Measurements from ENCODE around the gene DAP.
"Not testable (repeated sequence)": the region's sequence is repeated elsewhere in the genome, so short reads cannot be mapped to it uniquely, and the experiment has no call there.

The DAP gene

DNA sequence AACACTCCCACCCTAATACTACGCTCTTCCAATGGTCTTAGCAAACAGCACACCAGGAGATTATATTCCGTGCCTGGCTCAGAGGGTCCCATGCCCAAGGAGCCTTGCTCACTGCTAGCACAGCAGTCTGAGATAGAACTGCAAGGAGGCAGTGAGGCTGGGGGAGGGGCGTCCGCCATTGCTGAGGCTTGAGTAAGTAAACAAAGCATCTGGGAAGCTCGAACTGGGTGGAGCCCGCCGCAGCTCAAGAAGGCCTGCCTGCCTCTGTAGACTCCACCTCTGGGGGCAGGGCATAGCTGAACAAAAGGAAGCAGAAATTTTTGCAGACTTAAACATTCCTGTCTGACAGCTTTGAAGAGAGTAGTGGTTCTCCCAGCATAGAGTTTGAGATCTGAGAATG, 19.2 kb upstream of the DAP start:
- not testable (repeated sequence) for H3K4me1 ChIP-seq (ENCODE audit: control insufficient read depth, insufficient read depth, low read length); H3K4me3 ChIP-seq (ENCODE audit: low read depth, low read length); H3K27me3 ChIP-seq (ENCODE audit: control insufficient read depth, insufficient read depth, low read length)

GRCh38 chr5:10779592-10779991, 18.6 kb upstream of the DAP start:
- H3K4me1 ChIP-seq (ENCODE audit: control insufficient read depth, insufficient read depth, low read length), result no peaks in the 10 kb centered on the region
- H3K36me3 ChIP-seq (ENCODE audit: control insufficient read depth, insufficient read depth, low read length), result no peaks in the 10 kb centered on the region
- H3K9me3 ChIP-seq (ENCODE audit: control insufficient read depth, insufficient read depth, low read length), result no peaks in the 10 kb centered on the region
- H3K27me3 ChIP-seq (ENCODE audit: control insufficient read depth, insufficient read depth, low read length), result no peaks in the 10 kb centered on the region
- no peak overlapping the region for H3K9ac ChIP-seq (ENCODE audit: low read depth, low read length)
- no peak overlapping the region for H3K4me3 ChIP-seq (ENCODE audit: low read depth, low read length)

More for the DNA sequence above, 19.2 kb upstream of the DAP start:
- not testable (repeated sequence) for H3K36me3 ChIP-seq (ENCODE audit: control insufficient read depth, insufficient read depth, low read length); H3K9ac ChIP-seq (ENCODE audit: low read depth, low read length); H3K9me3 ChIP-seq (ENCODE audit: control insufficient read depth, insufficient read depth, low read length)

DNA sequence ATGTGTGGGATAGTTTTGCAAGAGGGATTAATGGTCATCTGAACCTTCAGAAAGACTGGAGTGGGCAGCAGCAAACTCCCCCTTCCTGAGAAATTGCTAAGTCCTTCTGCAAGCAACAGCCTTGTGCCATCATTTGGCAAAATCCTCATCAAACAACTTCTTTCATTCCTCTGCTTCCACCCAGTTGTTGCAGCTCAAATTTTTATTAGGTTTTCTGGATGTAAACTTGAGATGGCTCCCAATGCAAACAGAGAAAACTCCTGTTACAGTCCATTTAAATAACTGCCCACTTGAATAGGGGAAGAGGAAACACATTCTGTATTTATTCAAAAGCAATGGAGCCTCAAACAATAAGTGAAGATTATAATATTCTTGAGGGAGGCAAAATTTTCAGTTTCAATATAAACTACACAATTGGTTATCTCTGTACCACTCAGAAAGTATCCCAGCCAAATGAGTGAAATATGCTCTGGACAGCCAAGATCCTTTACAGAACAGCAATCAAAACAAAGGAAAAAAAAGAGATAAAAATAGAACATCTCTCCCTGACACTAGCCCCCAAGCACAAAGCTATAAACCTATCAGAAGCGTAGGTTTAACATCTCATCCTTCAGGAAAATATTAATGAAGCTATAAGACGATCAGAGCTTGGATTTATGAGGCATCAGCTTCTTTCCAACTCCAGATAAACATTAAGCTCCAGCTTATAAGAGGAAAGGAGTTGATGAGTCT, 17.3 kb upstream of the DAP start:
- H3K4me1 ChIP-seq (ENCODE audit: control insufficient read depth, insufficient read depth, low read length), result no peaks in the 10 kb centered on the region
- no peak overlapping the region for H3K9ac ChIP-seq (ENCODE audit: low read depth, low read length)
- no peaks in the 10 kb centered on the region for H3K36me3 ChIP-seq (ENCODE audit: control insufficient read depth, insufficient read depth, low read length)
- H3K27me3 ChIP-seq (ENCODE audit: control insufficient read depth, insufficient read depth, low read length), result no peaks in the 10 kb centered on the region
- no peak overlapping the region for H3K4me3 ChIP-seq (ENCODE audit: low read depth, low read length)
- no peaks in the 10 kb centered on the region for H3K9me3 ChIP-seq (ENCODE audit: control insufficient read depth, insufficient read depth, low read length)

GRCh38 chr5:10775646-10776045, 14.6 kb upstream of the DAP start:
- Histone ChIP-seq H3K4me3 (ENCODE audit: low read depth, low read length) (no peak overlapping the region), H3K4me1 (ENCODE audit: control insufficient read depth, insufficient read depth, low read length) (no peaks in the 10 kb centered on the region), H3K27me3 (ENCODE audit: control insufficient read depth, insufficient read depth, low read length) (no peaks in the 10 kb centered on the region), H3K9ac (ENCODE audit: low read depth, low read length) (no peak overlapping the region), H3K36me3 (ENCODE audit: control insufficient read depth, insufficient read depth, low read length) (no peaks in the 10 kb centered on the region), H3K9me3 (ENCODE audit: control insufficient read depth, insufficient read depth, low read length) (no peaks in the 10 kb centered on the region)

DNA sequence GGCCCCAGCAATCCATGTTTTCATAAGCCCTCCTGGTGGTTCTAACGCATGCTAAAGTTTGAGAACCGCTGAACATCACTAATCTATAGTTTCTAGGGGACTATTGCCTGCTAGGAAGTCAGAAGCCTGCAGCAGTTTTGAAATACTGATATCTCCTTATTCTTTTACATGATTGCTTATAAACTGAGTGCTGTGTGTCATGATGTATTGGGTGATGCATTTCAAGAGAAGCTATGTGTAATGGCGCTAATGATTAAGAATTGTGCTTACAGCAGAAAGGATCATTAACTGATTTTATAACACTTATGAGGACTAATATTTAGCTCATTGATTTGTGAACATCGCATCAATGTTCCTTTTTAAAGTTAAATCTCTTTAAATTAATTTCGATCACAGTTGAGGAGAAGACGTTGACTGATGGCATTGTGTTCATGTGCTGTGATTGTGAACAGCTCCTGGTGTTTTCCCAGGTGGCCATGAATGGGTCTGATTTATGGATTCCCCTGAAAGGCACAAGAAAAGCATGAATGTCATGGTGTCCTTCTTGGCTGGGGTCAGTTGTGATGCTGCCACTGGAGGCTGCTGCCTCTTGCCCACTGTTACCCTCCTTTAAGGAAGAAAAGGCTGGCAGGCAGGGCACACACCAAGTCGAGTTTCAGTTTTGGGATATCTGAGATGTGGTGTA, 12.0 kb upstream of the DAP start:
- Histone ChIP-seq H3K4me3 (ENCODE audit: low read depth, low read length) (no peak overlapping the region), H3K27me3 (ENCODE audit: control insufficient read depth, insufficient read depth, low read length) (no peaks in the 10 kb centered on the region), H3K9me3 (ENCODE audit: control insufficient read depth, insufficient read depth, low read length) (no peaks in the 10 kb centered on the region), H3K9ac (ENCODE audit: low read depth, low read length) (no peak overlapping the region), H3K36me3 (ENCODE audit: control insufficient read depth, insufficient read depth, low read length) (no peaks in the 10 kb centered on the region), H3K4me1 (ENCODE audit: control insufficient read depth, insufficient read depth, low read length) (no peaks in the 10 kb centered on the region)

- Histone ChIP-seq H3K27me3 (ENCODE audit: control insufficient read depth, insufficient read depth, low read length) (peaks cover 7% of the 10 kb centered on the region), H3K9ac (ENCODE audit: low read depth, low read length) (no peak overlapping the region), H3K4me3 (ENCODE audit: low read depth, low read length) (no peak overlapping the region), H3K4me1 (ENCODE audit: control insufficient read depth, insufficient read depth, low read length) (no peaks in the 10 kb centered on the region), H3K36me3 (ENCODE audit: control insufficient read depth, insufficient read depth, low read length) (no peaks in the 10 kb centered on the region), H3K9me3 (ENCODE audit: control insufficient read depth, insufficient read depth, low read length) (no peaks in the 10 kb centered on the region)
Observed at GRCh38 chr5:10768328-10768899, 7.4 kb upstream of the DAP start.

DNA sequence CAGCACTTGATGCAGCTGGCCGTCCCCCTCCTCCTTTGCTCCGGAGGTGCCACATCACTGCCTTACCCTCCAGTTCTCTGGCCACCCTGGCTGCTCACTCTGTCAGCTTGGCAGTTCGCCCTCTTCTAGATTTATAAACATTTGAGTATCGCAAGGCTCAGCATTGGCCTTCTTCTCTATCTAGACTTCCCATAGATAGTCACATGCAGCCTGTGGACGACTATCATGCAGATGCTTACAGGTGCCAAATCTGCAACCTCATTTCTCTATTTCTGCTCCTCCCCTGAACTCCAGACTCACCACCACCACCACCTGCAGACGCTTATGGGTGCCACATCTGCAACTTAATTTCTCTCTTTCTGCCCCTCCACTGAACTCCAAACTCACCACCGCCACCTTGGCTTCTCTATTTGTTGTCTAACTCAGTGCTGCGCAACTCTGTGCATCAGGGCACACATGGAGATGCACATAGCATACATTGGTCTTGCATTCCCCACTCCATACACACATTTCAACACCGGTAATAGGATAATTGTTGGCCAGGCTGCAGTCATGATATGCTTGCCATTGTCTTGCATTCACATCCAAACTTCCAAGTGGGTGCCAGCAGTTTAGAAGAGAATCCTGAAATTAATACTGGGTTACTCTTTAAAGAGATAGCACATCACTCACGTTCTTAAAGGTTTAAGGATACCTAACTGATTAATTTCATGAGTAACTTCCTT, 1.9 kb upstream of the DAP start:
- Histone ChIP-seq H3K4me3 (ENCODE audit: low read depth, low read length) (no peak overlapping the region), H3K4me1 (ENCODE audit: control insufficient read depth, insufficient read depth, low read length) (peaks cover 9% of the 10 kb centered on the region), H3K36me3 (ENCODE audit: control insufficient read depth, insufficient read depth, low read length) (no peaks in the 10 kb centered on the region), H3K9ac (ENCODE audit: low read depth, low read length) (no peak overlapping the region), H3K27me3 (ENCODE audit: control insufficient read depth, insufficient read depth, low read length) (peaks cover 16% of the 10 kb centered on the region), H3K9me3 (ENCODE audit: control insufficient read depth, insufficient read depth, low read length) (no peaks in the 10 kb centered on the region)

- Histone ChIP-seq H3K27me3 (ENCODE audit: control insufficient read depth, insufficient read depth, low read length) (peaks cover 16% of the 10 kb centered on the region), H3K36me3 (ENCODE audit: control insufficient read depth, insufficient read depth, low read length) (no peaks in the 10 kb centered on the region), H3K4me1 (ENCODE audit: control insufficient read depth, insufficient read depth, low read length) (peaks cover 9% of the 10 kb centered on the region), H3K9ac (ENCODE audit: low read depth, low read length) (peak overlapping the region; percentile 68), H3K9me3 (ENCODE audit: control insufficient read depth, insufficient read depth, low read length) (no peaks in the 10 kb centered on the region), H3K4me3 (ENCODE audit: low read depth, low read length) (peak overlapping the region; percentile 75)
Observed at GRCh38 chr5:10761933-10762775, 1.1 kb upstream of the DAP start.

GRCh38 chr5:10760921-10761184, 181 bp downstream of the DAP start:
- Histone ChIP-seq H3K27me3 (ENCODE audit: control insufficient read depth, insufficient read depth, low read length) (peaks cover 16% of the 10 kb centered on the region), H3K4me3 (ENCODE audit: low read depth, low read length) (peak overlapping the region; percentile 70), H3K9me3 (ENCODE audit: control insufficient read depth, insufficient read depth, low read length) (no peaks in the 10 kb centered on the region), H3K9ac (ENCODE audit: low read depth, low read length) (no peak overlapping the region), H3K4me1 (ENCODE audit: control insufficient read depth, insufficient read depth, low read length) (peaks cover 9% of the 10 kb centered on the region), H3K36me3 (ENCODE audit: control insufficient read depth, insufficient read depth, low read length) (no peaks in the 10 kb centered on the region)

- H3K9me3 ChIP-seq (ENCODE audit: control insufficient read depth, insufficient read depth, low read length), result no peaks in the 10 kb centered on the region
- H3K9ac ChIP-seq (ENCODE audit: low read depth, low read length), result peak overlapping the region; percentile 66
- peak overlapping the region; percentile 70 for H3K4me3 ChIP-seq (ENCODE audit: low read depth, low read length)
- no peaks in the 10 kb centered on the region for H3K36me3 ChIP-seq (ENCODE audit: control insufficient read depth, insufficient read depth, low read length)
- H3K27me3 ChIP-seq (ENCODE audit: control insufficient read depth, insufficient read depth, low read length), result peaks cover 16% of the 10 kb centered on the region
- H3K4me1 ChIP-seq (ENCODE audit: control insufficient read depth, insufficient read depth, low read length), result peaks cover 9% of the 10 kb centered on the region
Observed at GRCh38 chr5:10760096-10760920, 726 bp downstream of the DAP start.

GRCh38 chr5:10759111-10759510, 1.9 kb downstream of the DAP start:
- no peaks in the 10 kb centered on the region for H3K36me3 ChIP-seq (ENCODE audit: control insufficient read depth, insufficient read depth, low read length)

More at GRCh38 chr5:10759111-10759510, 1.9 kb downstream of the DAP start:
- no peak overlapping the region for H3K4me3 ChIP-seq (ENCODE audit: low read depth, low read length)
- no peaks in the 10 kb centered on the region for H3K9me3 ChIP-seq (ENCODE audit: control insufficient read depth, insufficient read depth, low read length)
- peaks cover 9% of the 10 kb centered on the region for H3K4me1 ChIP-seq (ENCODE audit: control insufficient read depth, insufficient read depth, low read length)
- H3K27me3 ChIP-seq (ENCODE audit: control insufficient read depth, insufficient read depth, low read length), result peaks cover 14% of the 10 kb centered on the region
- no peak overlapping the region for H3K9ac ChIP-seq (ENCODE audit: low read depth, low read length)
